WERI-Rb-1 (cell line): Measurements from ENCODE around the gene ATP5F1E.

Experiments
- DNase-seq: peaks from one replicate; pipeline ENCODE4 v3.0.0-alpha.2; 2020
- H3K27ac ChIP-seq: fragments of 250-450 bp; sonication (Bioruptor Pico); 2 replicates; pipeline ENCODE4 v1.5.1; 2020; ENCODE audit warnings: mild to moderate bottlenecking, moderate library complexity
- H3K27me3 ChIP-seq: fragments of 250-450 bp; sonication (Bioruptor Pico); 2 replicates; pipeline ENCODE4 v1.5.1; 2021; ENCODE audit warnings: mild to moderate bottlenecking, low read depth, moderate library complexity; ENCODE audit not compliant: insufficient read depth, severe bottlenecking
- H3K36me3 ChIP-seq: fragments of 250-450 bp; sonication (Bioruptor Pico); 2 replicates; pipeline ENCODE4 v1.5.1; 2020; ENCODE audit warnings: mild to moderate bottlenecking, moderate library complexity
- H3K4me3 ChIP-seq: 2 replicates; pipeline ENCODE4 v1.5.1; 2011; ENCODE audit warnings: low read depth, mild to moderate bottlenecking, control low read depth, low read length
- H3K9me3 ChIP-seq: fragments of 250-450 bp; sonication (Bioruptor Pico); 2 replicates; pipeline ENCODE4 v1.5.1; 2021; ENCODE audit warnings: mild to moderate bottlenecking, moderate library complexity; ENCODE audit not compliant: severe bottlenecking
- CTCF ChIP-seq: IDR thresholded peaks from 2 replicates; pipeline ENCODE4 v1.5.1; 2011; ENCODE audit warnings: low read depth, mild to moderate bottlenecking, control low read depth, inconsistent platforms, low read length

Gene ATP5F1E

DNA sequence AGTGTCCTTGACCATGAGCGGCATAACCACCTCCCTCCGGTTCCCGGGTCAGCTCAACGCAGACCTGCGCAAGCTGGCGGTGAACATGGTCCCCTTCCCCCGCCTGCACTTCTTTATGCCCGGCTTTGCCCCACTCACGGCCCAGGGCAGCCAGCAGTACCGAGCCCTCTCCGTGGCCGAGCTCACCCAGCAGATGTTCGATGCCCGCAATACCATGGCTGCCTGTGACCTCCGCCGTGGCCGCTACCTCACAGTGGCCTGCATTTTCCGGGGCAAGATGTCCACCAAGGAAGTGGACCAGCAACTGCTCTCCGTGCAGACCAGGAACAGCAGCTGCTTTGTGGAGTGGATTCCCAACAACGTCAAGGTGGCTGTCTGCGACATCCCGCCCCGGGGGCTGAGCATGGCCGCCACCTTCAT lies 8.0 kb downstream of the ATP5F1E start:
- H3K9me3 ChIP-seq = no peaks in the 10 kb centered on the region
- no peak for DNase-seq
- no peak overlapping the region for H3K27ac ChIP-seq
- no peaks in the 10 kb centered on the region for H3K27me3 ChIP-seq
- no peak overlapping the region for H3K4me3 ChIP-seq
- no peak for TF ChIP-seq CTCF
- H3K36me3 ChIP-seq = peaks cover 67% of the 10 kb centered on the region

GRCh38 chr20:59023616-59024015 lies 8.5 kb downstream of the ATP5F1E start:
- Histone ChIP-seq H3K4me3 (no peak overlapping the region), H3K27ac (no peak overlapping the region), H3K9me3 (no peaks in the 10 kb centered on the region), H3K36me3 (peaks cover 62% of the 10 kb centered on the region), H3K27me3 (no peaks in the 10 kb centered on the region)
- TF ChIP-seq CTCF = no peak
- no peak for DNase-seq

DNA sequence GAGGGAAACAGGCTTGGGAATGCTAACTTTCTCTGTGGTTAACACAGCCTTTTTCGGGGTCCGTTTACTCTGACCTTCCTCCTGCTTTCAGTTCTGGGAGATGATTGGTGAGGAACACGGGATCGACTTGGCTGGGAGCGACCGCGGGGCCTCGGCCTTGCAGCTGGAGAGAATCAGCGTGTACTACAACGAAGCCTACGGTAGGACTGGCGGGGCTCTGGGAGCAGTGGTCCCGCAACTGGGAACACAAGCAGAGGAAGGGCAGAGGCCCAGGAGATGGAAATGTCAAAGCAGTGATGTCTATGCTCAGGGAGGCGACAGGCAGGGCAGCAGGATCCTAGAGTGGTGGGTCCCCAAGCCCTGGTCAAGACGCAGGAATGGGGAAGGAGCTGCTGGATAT lies 9.4 kb downstream of the ATP5F1E start:
- peaks cover 53% of the 10 kb centered on the region for H3K36me3 ChIP-seq

DNA sequence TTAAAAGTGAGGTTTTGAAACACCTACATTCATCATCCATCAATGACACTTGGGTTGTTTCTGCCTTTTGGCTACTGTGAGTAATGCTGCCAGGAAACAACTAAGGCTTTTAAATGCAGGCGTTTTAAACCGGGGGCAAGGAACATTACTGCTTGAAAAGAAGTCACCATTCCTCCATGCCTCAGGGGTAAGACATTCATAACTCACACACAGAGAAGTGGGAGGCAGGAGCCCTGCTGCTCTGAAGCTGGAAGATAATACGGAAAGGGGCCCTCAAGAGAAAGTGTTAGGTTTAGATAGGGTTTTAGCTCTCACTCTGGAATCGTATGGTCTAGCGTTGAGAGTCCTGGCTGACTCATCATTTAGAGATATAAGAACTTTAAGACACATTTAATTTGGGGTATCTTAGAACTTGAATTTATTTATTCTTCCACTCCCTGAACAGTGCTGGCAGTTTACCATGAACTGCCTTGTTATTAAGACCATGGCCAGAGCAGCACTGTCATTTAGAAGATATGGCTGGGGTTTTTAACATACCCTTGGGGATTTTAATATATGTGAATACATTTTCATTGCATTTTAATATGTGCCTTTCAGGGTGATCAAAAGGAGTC lies 11.1 kb downstream of the ATP5F1E start:
- Histone ChIP-seq H3K27me3 (no peaks in the 10 kb centered on the region), H3K9me3 (no peaks in the 10 kb centered on the region), H3K27ac (no peak overlapping the region), H3K36me3 (peaks cover 36% of the 10 kb centered on the region), H3K4me3 (no peak overlapping the region)
- no peak for DNase-seq
- no peak for TF ChIP-seq CTCF

More for the DNA sequence above, 9.4 kb downstream of the ATP5F1E start:
- no peak for DNase-seq
- H3K9me3 ChIP-seq = no peaks in the 10 kb centered on the region
- no peak for TF ChIP-seq CTCF
- no peak overlapping the region for H3K27ac ChIP-seq
- no peak overlapping the region for H3K4me3 ChIP-seq
- H3K27me3 ChIP-seq = no peaks in the 10 kb centered on the region

DNA sequence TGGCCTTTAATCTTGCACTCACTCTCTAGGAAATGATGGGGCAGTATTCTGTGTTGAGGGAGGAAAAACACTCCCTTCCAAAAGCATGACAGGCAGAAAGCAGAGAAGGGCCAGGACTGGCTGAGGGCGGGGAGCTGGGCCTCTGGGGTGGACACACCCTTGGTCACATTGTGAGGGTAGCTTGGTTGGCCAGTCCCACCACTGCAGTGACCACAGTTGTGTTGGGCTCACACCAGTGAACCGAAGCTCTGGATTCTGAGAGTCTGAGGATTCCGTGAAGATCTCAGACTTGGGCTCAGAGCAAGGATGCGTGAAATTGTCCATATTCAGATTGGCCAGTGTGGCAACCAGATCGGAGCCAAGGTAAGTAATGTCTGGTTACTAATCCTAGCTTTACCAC lies 12.9 kb downstream of the ATP5F1E start, which contains the start of gene TUBB1:
TUBB1 (plus strand) TSS at position 213 of the 400 bp plus-strand sequence; CDS start at position 307, 94 bp downstream.
- Histone ChIP-seq H3K27me3 (no peaks in the 10 kb centered on the region), H3K4me3 (no peak within 1 kb of the TSS), H3K27ac (no peak within 1 kb of the TSS), H3K9me3 (no peaks in the 10 kb centered on the region), H3K36me3 (peaks cover 18% of the 10 kb centered on the region)
- DNase-seq = no peak
- TF ChIP-seq CTCF = no peak

DNA sequence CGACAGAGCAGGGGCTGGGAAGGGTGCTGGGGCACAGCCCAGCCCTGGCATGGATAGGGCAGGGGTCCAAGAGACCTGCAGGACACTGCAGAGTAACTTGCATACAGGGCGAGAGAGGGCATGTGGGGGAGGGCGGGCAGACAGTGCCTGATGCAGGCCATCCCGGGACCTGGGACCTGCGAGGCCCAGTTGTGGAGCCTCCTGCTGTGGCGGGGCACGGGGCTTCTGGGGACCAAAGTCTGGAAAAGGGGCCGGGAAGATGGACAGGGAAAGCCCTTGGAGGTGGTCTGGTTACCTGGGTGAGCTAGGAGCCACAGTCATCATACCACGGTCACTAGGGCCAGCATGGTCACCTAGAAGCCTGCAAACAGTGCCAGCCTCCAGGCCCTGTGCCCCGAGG lies 13.3 kb downstream of the ATP5F1E start:
- Histone ChIP-seq H3K27me3 (no peaks in the 10 kb centered on the region), H3K27ac (no peak overlapping the region)
- TF ChIP-seq CTCF = no peak

More for the DNA sequence above, 13.3 kb downstream of the ATP5F1E start:
- peaks cover 14% of the 10 kb centered on the region for H3K36me3 ChIP-seq
- DNase-seq = no peak
- no peak overlapping the region for H3K4me3 ChIP-seq
- no peaks in the 10 kb centered on the region for H3K9me3 ChIP-seq
